NCI-H1694 treated with DMSO at 0.1 percent for 48 hours (cell line): ENCODE results near the gene LRIT3.

Source experiments
- DNase-seq: peaks from one replicate; lab custom pipeline; 2025; lab: John Stamatoyannopoulos, UW

The LRIT3 gene

DNA sequence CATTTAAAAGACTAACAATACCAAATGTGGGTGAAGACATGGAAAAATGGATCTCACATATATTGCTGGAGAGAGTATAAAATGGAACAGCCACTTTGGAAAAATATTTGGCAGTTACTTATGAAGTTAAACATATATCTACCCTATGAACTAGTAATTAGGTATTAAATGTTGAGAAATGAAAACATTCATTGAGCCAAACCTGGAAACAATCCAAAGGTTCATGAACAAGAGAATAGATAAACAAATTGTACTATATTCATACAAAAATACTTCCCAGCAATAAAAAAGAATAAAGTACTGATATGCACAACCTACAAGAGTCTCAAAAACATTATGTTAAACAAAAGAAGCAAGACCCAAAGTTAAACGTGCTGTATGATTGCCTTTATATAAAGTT is 60.8 kb downstream of the LRIT3 start:
- DNase-seq = no peak

DNA sequence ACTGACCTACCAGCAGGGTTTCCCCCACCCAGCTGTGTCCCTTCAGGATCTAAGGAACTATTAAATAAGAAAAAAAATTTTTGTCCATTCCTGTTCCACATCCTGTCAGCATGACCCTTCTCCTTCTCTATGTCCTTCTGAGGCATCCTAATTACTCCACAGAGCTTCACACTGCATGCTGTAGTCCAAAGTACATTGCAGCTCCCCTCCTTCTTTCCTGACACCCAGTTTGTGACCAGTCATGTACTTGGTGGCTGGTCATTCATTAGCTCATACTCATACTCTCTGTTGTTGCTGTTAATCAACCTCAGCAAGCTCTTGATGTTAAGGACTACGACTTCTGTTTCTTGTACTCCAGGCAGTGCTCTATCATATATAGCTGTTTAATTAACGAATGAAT is 62.3 kb downstream of the LRIT3 start:
- no peak for DNase-seq

DNA sequence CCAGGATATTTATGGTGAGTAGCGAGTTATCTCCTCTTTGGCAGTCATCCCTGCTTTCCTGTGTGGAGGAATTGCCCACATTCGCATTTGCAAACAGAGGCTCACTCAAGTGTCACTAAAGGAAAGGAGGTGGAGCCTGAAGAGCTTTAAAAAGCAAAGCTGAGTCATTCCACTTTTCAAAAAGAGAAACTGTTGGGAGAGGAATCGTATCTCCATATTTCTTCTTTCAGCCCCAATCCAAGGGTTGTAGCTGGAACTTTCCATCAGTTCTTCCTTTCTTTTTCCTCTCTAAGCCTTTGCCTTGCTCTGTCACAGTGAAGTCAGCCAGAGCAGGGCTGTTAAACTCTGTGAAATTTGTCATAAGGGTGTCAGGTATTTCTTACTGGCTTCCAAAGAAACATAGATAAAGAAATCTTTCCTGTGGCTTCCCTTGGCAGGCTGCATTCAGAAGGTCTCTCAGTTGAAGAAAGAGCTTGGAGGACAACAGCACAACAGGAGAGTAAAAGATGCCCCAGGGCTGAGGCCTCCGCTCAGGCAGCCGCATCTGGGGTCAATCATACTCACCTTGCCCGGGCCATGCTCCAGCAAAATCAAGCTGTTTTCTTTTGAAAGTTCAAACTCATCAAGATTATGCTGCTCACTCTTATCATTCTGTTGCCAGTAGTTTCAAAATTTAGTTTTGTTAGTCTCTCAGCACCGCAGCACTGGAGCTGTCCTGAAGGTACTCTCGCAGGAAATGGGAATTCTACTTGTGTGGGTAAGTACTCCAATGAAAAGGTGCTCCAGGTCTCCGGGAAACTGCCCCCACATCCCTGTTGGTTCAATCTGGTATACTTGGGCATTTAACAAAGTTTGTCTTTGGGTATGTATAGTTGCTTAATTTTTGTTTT is 65.0 kb downstream of the LRIT3 start, which contains the start of gene EGF:
EGF (plus strand) TSS at position 178 of the 890 bp plus-strand sequence; CDS start at position 631, 453 bp downstream.
- DNase-seq = no peak

GRCh38 chr4:109913596-109914241 is 65.8 kb downstream of the LRIT3 start:
- no peak for DNase-seq

GRCh38 chr4:109914322-109914721 is 66.4 kb downstream of the LRIT3 start:
- no peak for DNase-seq

GRCh38 chr4:109915385-109916026 is 67.6 kb downstream of the LRIT3 start:
- no peak for DNase-seq

DNA sequence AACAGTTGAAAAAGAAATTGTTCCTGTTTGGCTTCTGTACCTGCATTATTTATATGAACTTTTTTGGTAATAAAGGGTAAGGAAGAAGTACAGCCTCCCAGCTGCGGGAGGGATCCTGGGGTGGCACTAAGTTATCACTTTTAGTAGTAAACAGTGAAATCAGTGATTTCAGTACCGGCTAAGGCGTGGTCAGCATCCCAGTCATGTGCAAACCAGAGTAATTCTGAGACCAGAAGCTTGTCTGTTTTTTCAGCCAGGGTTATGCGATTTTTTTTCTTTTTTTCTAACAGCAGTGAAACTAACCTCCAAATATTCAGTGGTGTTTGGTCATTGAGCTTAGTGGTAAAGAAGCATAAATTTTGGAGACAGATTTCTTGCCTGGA is 68.1 kb downstream of the LRIT3 start:
- DNase-seq = no peak

DNA sequence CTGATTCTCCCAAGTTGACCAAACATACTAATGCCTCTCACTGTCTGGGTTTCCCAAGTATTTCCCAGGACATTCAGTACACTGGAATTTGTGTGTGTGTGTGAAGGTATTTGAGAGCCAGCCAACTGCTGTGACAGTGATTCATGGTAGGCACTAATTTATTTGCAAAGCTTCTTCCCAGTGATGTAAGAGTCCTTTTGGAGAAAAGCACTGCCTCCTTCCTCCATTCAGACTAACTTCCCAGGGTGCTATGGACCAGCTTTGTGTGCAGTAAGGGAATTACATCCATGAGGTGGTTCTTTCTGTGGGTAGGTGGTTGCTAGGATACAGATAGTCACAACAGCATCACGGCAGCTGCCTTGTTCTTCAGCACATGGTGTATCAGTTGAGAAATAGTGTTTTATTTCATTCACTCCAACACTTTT is 73.5 kb downstream of the LRIT3 start:
- DNase-seq = no peak
